HepG2 (cell line): ENCODE results near the gene DUSP9. TPM values are rescaled to one million over a fixed set of nuclear protein-coding genes. Genes with fewer than 3 reads are reported as not detected.

Source experiments
- FOXJ3 ChIP-seq: sonication (generic); formaldehyde crosslinking; IDR thresholded peaks from 2 replicates; pipeline ENCODE4 v1.4.0; 2020; ENCODE audit warnings: missing genetic modification reagents, mild to moderate bottlenecking, borderline replicate concordance
- GZF1 ChIP-seq: sonication (generic); formaldehyde crosslinking; IDR thresholded peaks from 2 replicates; pipeline ENCODE4 v1.5.1; 2020; ENCODE audit warnings: mild to moderate bottlenecking, missing genetic modification reagents
- SMAD3 ChIP-seq: sonication (generic); formaldehyde crosslinking; IDR thresholded peaks from 2 replicates; pipeline ENCODE4 v1.4.0; 2020; ENCODE audit warnings: missing genetic modification reagents
- ZFP36 ChIP-seq: fragments of 150-350 bp; IDR thresholded peaks from 2 replicates; pipeline ENCODE4 v1.6.1; 2018; ENCODE audit warnings: borderline replicate concordance, low read length, low read depth; ENCODE audit not compliant: partially characterized antibody
- ZFP41 ChIP-seq: sonication (generic); formaldehyde crosslinking; IDR thresholded peaks from 2 replicates; pipeline ENCODE4 v1.4.0; 2020; ENCODE audit warnings: mild to moderate bottlenecking, missing genetic modification reagents, borderline replicate concordance
- ZNF253 ChIP-seq: sonication (generic); formaldehyde crosslinking; IDR thresholded peaks from 2 replicates; pipeline ENCODE4 v1.8.0; 2022; ENCODE audit warnings: mild to moderate bottlenecking, missing genetic modification reagents, borderline replicate concordance
- ZNF263 ChIP-seq: sonication (generic); formaldehyde crosslinking; IDR thresholded peaks from 2 replicates; pipeline ENCODE4 v1.4.0; 2020; ENCODE audit warnings: missing genetic modification reagents
- ZNF589 ChIP-seq: sonication (generic); formaldehyde crosslinking; conservative IDR thresholded peaks from 2 replicates; pipeline ENCODE4 v1.8.0; 2022; ENCODE audit warnings: mild to moderate bottlenecking, moderate library complexity, missing genetic modification reagents
- ZNF746 ChIP-seq: sonication (generic); formaldehyde crosslinking; IDR thresholded peaks from 2 replicates; pipeline ENCODE4 v1.8.0; 2022; ENCODE audit warnings: mild to moderate bottlenecking, missing genetic modification reagents
- ZNF883 ChIP-seq: sonication (generic); formaldehyde crosslinking; IDR thresholded peaks from 2 replicates; pipeline ENCODE4 v1.5.1; 2020; ENCODE audit warnings: mild to moderate bottlenecking, missing genetic modification reagents; ENCODE audit errors: not compliant biosample characterization
- polyA plus RNA-seq, 8 experiments: library from polyadenylated mRNA; depleted of rRNA in 3 of 8; stranded (reverse) in 7 of 8; unstranded in 1 of 8; fragments of >200 nt; fragmentation: Illumina TruSeq in 4 of 8; extraction: Trizol in 4 of 8; gene quantifications; 2 replicates each; pipeline versions ENCODE4 v1.2.1 to v1.2.3, GENCODE V29; 2011 to 2016; ENCODE audit warnings: low read depth in 4 of 8, missing spikeins in 1 of 8, mixed read lengths in 1 of 8; ENCODE audit not compliant: insufficient read depth in 1 of 8
- total RNA-seq, 5 experiments: library from RNA; depleted of rRNA; stranded (reverse); fragments of >200 nt; fragmentation: Illumina TruSeq; extraction: Trizol; gene quantifications; 2 replicates each; pipeline ENCODE4 v1.2.3, GENCODE V29; 2016; ENCODE audit warnings: low read depth in 1 of 5
- TF ChIP-seq, protein P1 (sequence below): sonication (generic); formaldehyde crosslinking; IDR thresholded peaks from 2 replicates; pipeline ENCODE4 v1.4.0; 2020; ENCODE audit warnings: missing genetic modification reagents
- TF ChIP-seq, protein P2 (sequence below): sonication (generic); formaldehyde crosslinking; IDR thresholded peaks from 2 replicates; pipeline ENCODE4 v1.4.0; 2020; ENCODE audit warnings: mild to moderate bottlenecking, missing genetic modification reagents
- TF ChIP-seq, protein P3 (sequence below): sonication (generic); formaldehyde crosslinking; IDR thresholded peaks from 2 replicates; pipeline ENCODE4 v1.4.0; 2020; ENCODE audit warnings: missing genetic modification reagents
- TF ChIP-seq, protein P4 (sequence below): sonication (generic); formaldehyde crosslinking; IDR thresholded peaks from 2 replicates; pipeline ENCODE4 v1.4.0; 2020; ENCODE audit warnings: mild to moderate bottlenecking, missing genetic modification reagents

The DUSP9 gene
- total and polyA plus RNA-seq, 2 of the 13 experiments (the other 11 are each of a cell fraction or from before 2014, with no cell fraction given), result 235 to 435 TPM

DNA sequence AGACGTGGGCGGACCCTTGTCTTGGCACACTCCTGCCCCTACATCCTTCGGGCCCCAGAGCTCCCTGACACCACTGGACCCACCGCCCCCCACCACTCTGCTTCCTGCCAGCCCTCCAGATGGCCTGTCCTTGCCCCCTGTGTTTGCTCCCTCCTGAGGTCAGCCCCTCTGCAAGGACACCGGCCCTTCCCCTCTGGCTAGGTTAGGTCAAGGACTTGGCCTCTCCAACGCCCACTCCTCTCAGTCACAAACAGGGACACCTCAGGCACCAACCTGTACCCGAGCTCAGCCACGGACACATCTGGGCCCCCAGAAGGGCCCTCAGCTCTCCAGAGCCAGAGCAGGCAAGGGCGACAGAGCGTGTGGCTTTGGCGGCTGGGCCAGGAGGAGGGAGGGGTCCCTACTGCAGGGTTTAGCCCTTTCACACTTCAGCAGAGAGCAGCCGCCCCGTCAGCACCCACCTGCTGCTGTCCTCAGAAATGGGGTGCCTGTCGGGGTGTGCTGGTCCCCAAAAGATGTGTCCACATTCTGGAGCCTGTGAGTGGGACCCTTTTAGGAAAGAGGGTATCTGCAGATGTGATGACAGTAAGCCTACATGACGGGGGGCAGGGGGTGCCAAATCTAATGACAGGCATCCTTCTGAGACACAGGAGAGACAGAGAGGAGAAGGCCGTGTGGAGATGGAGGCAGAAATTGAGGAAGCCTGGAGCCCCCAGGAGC lies 23.5 kb upstream of the DUSP9 start (continued):
- TF ChIP-seq, protein P1, sequence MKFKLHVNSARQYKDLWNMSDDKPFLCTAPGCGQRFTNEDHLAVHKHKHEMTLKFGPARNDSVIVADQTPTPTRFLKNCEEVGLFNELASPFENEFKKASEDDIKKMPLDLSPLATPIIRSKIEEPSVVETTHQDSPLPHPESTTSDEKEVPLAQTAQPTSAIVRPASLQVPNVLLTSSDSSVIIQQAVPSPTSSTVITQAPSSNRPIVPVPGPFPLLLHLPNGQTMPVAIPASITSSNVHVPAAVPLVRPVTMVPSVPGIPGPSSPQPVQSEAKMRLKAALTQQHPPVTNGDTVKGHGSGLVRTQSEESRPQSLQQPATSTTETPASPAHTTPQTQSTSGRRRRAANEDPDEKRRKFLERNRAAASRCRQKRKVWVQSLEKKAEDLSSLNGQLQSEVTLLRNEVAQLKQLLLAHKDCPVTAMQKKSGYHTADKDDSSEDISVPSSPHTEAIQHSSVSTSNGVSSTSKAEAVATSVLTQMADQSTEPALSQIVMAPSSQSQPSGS (CRISPR knock-in tag), result 0 out of 2 replicates have a peak, but pooled peaks have one; percentile 21
- TF ChIP-seq ZNF589 (CRISPR knock-in tag) (no peak), GZF1 (CRISPR knock-in tag) (no peak), ZFP41 (CRISPR knock-in tag) (no peak), ZNF253 (CRISPR knock-in tag) (no peak), ZNF883 (CRISPR knock-in tag) (no peak), FOXJ3 (CRISPR knock-in tag) (no peak), ZNF746 (peak; percentile 95), ZFP36 (no peak), SMAD3 (0 out of 2 replicates have a peak, but pooled peaks have one; percentile 40), ZNF263 (CRISPR knock-in tag) (no peak)
- TF ChIP-seq, protein P2, sequence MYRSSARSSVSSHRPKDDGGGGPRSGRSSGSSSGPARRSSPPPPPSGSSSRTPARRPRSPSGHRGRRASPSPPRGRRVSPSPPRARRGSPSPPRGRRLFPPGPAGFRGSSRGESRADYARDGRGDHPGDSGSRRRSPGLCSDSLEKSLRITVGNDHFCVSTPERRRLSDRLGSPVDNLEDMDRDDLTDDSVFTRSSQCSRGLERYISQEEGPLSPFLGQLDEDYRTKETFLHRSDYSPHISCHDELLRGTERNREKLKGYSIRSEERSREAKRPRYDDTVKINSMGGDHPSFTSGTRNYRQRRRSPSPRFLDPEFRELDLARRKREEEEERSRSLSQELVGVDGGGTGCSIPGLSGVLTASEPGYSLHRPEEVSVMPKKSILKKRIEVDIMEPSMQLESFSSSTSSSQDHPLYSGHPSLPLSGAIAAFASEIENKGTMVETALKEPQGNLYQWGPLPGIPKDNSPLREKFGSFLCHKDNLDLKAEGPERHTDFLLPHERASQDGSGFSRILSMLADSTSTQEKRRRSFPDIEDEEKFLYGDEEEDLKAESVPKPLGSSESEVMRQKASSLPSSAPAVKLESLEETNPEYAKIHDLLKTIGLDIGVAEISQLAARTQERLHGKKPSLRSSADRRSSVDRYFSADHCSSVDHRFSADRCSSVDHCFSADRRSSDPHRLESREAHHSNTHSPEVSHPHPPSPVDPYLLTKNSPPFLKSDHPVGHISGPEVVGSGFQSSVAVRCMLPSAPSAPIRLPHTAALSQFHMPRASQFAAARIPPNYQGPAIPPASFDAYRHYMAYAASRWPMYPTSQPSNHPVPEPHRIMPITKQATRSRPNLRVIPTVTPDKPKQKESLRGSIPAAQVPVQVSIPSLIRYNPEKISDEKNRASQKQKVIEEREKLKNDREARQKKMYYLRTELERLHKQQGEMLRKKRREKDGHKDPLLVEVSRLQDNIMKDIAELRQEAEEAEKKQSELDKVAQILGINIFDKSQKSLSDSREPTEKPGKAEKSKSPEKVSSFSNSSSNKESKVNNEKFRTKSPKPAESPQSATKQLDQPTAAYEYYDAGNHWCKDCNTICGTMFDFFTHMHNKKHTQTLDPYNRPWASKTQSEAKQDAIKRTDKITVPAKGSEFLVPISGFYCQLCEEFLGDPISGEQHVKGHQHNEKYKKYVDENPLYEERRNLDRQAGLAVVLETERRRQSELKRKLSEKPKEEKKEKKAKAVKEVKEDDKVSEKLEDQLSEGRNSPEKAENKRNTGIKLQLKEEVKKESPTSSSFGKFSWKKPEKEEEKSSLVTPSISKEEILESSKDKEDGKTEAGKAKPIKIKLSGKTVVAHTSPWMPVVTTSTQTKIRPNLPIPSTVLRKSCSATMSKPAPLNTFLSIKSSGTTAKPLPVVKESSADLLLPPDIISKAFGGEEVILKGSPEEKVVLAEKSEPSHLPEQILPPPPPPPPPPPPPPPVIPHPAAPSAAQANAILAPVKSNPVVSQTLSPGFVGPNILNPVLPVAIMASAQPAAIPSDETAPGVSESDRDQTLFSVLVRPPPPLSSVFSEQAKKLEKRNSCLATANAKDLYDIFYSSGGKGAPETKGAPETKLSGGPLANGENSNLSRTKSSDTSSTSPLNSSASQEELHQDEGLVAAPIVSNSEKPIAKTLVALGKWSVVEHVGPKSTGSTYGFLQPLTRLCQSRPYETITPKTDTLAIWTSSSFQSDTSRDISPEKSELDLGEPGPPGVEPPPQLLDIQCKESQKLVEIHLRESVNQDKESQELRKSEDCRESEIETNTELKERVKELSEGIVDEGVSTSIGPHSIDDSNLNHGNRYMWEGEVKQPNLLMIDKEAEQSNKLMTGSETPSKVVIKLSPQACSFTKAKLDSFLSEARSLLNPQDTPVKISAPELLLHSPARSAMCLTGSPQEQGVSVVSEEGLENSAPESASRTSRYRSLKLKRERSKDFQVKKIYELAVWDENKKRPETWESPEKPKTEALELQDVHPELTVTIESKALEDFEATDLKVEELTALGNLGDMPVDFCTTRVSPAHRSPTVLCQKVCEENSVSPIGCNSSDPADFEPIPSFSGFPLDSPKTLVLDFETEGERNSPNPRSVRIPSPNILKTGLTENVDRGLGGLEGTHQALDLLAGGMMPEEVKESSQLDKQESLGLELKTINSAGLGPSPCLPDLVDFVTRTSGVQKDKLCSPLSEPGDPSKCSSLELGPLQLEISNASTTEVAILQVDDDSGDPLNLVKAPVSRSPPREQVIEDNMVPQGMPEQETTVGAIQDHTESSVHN (CRISPR knock-in tag), result no peak
- TF ChIP-seq, protein P3, sequence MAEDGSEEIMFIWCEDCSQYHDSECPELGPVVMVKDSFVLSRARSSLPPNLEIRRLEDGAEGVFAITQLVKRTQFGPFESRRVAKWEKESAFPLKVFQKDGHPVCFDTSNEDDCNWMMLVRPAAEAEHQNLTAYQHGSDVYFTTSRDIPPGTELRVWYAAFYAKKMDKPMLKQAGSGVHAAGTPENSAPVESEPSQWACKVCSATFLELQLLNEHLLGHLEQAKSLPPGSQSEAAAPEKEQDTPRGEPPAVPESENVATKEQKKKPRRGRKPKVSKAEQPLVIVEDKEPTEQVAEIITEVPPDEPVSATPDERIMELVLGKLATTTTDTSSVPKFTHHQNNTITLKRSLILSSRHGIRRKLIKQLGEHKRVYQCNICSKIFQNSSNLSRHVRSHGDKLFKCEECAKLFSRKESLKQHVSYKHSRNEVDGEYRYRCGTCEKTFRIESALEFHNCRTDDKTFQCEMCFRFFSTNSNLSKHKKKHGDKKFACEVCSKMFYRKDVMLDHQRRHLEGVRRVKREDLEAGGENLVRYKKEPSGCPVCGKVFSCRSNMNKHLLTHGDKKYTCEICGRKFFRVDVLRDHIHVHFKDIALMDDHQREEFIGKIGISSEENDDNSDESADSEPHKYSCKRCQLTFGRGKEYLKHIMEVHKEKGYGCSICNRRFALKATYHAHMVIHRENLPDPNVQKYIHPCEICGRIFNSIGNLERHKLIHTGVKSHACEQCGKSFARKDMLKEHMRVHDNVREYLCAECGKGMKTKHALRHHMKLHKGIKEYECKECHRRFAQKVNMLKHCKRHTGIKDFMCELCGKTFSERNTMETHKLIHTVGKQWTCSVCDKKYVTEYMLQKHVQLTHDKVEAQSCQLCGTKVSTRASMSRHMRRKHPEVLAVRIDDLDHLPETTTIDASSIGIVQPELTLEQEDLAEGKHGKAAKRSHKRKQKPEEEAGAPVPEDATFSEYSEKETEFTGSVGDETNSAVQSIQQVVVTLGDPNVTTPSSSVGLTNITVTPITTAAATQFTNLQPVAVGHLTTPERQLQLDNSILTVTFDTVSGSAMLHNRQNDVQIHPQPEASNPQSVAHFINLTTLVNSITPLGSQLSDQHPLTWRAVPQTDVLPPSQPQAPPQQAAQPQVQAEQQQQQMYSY (CRISPR knock-in tag), result no peak
- TF ChIP-seq, protein P4, sequence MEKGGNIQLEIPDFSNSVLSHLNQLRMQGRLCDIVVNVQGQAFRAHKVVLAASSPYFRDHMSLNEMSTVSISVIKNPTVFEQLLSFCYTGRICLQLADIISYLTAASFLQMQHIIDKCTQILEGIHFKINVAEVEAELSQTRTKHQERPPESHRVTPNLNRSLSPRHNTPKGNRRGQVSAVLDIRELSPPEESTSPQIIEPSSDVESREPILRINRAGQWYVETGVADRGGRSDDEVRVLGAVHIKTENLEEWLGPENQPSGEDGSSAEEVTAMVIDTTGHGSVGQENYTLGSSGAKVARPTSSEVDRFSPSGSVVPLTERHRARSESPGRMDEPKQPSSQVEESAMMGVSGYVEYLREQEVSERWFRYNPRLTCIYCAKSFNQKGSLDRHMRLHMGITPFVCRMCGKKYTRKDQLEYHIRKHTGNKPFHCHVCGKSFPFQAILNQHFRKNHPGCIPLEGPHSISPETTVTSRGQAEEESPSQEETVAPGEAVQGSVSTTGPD (CRISPR knock-in tag), result no peak
